Measurements from ENCODE around the gene SCAANT1. TPM values are rescaled to one million over a fixed set of nuclear protein-coding genes. Genes with fewer than 3 reads are reported as not detected.

Gene SCAANT1
- total RNA-seq, 1 experiment from 2014 or later = not detected

- Histone ChIP-seq H3K4ac (ENCODE audit: low read depth, low read length) (no peak overlapping the region), H3K56ac (ENCODE audit: insufficient read length, low read depth, low read length) (no peak overlapping the region), H4K8ac (replicated peaks; ENCODE audit: insufficient read length, low read depth, low read length) (no peak overlapping the region), H3K23ac (ENCODE audit: insufficient read length, low read depth, low read length) (no peak overlapping the region), H4K91ac (ENCODE audit: insufficient read length, low read depth, low read length) (no peak overlapping the region), H3K18ac (ENCODE audit: insufficient read length, low read depth, low read length) (no peak overlapping the region), H3K27me3 (ENCODE audit: insufficient read depth, low read length) (no peaks in the 10 kb centered on the region), H3K79me1 (ENCODE audit: insufficient read depth, low read depth, low read length, poor library complexity, severe bottlenecking) (peaks cover 2% of the 10 kb centered on the region), H2BK5ac (ENCODE audit: insufficient read length, low read length) (no peak overlapping the region), H2BK120ac (ENCODE audit: low read depth, low read length, poor library complexity, severe bottlenecking) (no peak overlapping the region), H3K14ac (ENCODE audit: insufficient read depth, low read length) (no peak overlapping the region), H3K79me2 (ENCODE audit: insufficient read depth, low read length) (no peaks in the 10 kb centered on the region), H2BK15ac (ENCODE audit: low read depth, low read length) (no peak overlapping the region), H3K9me3 (ENCODE audit: control insufficient read depth, low read depth, low read length) (no peaks in the 10 kb centered on the region), H3K4me2 (ENCODE audit: insufficient read depth, insufficient read length, low read length) (no peak overlapping the region), H3K9ac (ENCODE audit: extremely low read depth, insufficient read length, low read length) (no peak overlapping the region), H2BK12ac (ENCODE audit: insufficient read length, low read depth, low read length) (no peak overlapping the region), H2AK5ac (ENCODE audit: insufficient read length, low read length) (no peak overlapping the region), H4K20me1 (ENCODE audit: control insufficient read depth, insufficient read depth, insufficient read length) (no peaks in the 10 kb centered on the region), H3K27ac (ENCODE audit: insufficient read length, low read depth, low read length) (no peak overlapping the region), H4K5ac (ENCODE audit: insufficient read length, low read depth, low read length) (no peak overlapping the region), H3T11ph (ENCODE audit: low read length) (no peak overlapping the region), H3K4me1 (ENCODE audit: insufficient read depth, low read length) (no peaks in the 10 kb centered on the region), H2BK20ac (ENCODE audit: low read depth, low read length, poor library complexity, severe bottlenecking) (no peak overlapping the region), H2AFZ (ENCODE audit: low read length) (no peak overlapping the region), H3K23me2 (ENCODE audit: insufficient read length, low read depth, low read length, poor library complexity, severe bottlenecking) (no peaks in the 10 kb centered on the region)
- no peak for TF ChIP-seq CTCF (conservative IDR thresholded peaks at IDR 0.05)
- H3K27me3 Mint-ChIP-seq (ENCODE audit: low read depth) = no peaks in the 10 kb centered on the region
- H3K36me3 Mint-ChIP-seq (ENCODE audit: insufficient read depth in 1 of 3, low read depth in 3 of 3) = peaks cover 28 to 60% (median 53%) of the 10 kb centered on the region in 3 experiments
- no peak for DNase-seq
- H3K9me3 Mint-ChIP-seq = peaks cover 10 to 13% of the 10 kb centered on the region in 2 experiments
- peaks cover 0 to 6% of the 10 kb centered on the region in 2 experiments; a peak in 2 of 4 replicates for H3K4me1 Mint-ChIP-seq
- no peak overlapping the region for H3K27ac Mint-ChIP-seq
- WGBS (ENCODE audit: extremely low coverage, insufficient read length, low lambda C conversion rate) = no CpG with 5 or more reads among the region's 5 CpGs
- no peak overlapping the region for H3K4me3 Mint-ChIP-seq
Observed at GRCh38 chr3:63920001-63920400, 7.8 kb upstream of the SCAANT1 start.

Data from H9 (cell line).